ENCODE results near the gene TSPAN18. TPM values are rescaled to one million over a fixed set of nuclear protein-coding genes. Genes with fewer than 3 reads are reported as not detected.

Gene TSPAN18
- total RNA-seq, 1 experiment from 2014 or later = 18.3 TPM

DNA sequence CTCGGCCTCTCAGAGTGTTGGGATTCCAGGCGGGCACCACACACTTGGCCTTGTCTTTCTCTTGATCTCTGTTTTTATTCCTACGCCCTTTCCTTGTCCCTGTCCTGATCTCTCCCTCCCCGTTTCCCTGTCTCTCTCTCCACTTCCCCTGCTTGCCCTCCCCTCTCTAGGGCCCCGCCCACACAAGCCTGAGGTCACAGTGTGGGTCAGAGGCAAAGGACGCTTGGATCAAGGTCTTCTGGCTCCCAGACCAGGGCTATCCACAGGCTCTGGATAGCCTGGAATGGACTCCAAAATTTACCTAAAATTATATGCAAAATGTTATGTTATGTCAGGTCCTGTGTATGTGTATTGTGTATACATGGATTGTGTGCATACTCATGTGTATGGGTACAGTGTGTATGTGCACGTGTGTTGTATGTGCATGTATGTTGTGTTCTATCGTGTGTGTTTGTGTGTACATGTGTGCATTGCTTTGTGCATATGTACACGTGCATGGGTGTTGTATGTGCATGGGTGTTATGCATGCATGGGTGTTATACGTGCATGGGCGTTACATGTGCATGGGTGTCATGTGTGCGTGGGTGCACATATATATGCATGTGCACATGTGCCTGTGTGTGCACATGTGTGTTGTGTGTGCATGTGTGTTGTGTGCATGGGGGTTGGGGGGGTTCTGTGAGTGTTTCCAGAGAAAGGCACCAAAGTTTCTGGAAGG, 185.7 kb downstream of the TSPAN18 start:
- RAD21 ChIA-PET (ENCODE audit: low non-redundant PET in 1 of 2, low total read pairs in 2 of 2, uncharacterized antibody in 2 of 2, unreplicated experiment in 2 of 2) = interaction anchor here in 1 of 2 experiments (1.3 kb wide), 1 partner anchor 193 kb away, joined by 6 read pairs; no protein-coding TSS in a partner anchor
- CTCF ChIA-PET = interaction anchor here (0.6 to 1.9 kb wide), 5 partner anchors 14 to 368 kb away, joined by 3 to 39 read pairs (median 9); no protein-coding TSS in a partner anchor
- no peaks in the 10 kb centered on the region for H3K36me3 ChIP-seq (ENCODE audit: control insufficient read depth in 1 of 2, insufficient read depth in 2 of 2, low read length in 2 of 2)
- H3K4me3 ChIP-seq (replicated peaks in 1 of 2; ENCODE audit: low read depth in 1 of 2, low read length in 2 of 2) = no peak overlapping the region
- no peak overlapping the region for H3K27ac ChIP-seq (ENCODE audit: low read depth, low read length)
- H3K4me1 ChIP-seq (ENCODE audit: control insufficient read depth in 1 of 2, insufficient read depth in 2 of 2, low read length in 2 of 2) = no peaks in the 10 kb centered on the region
- no peaks in the 10 kb centered on the region for H3K9me3 ChIP-seq (ENCODE audit: control insufficient read depth in 1 of 2, insufficient read depth in 1 of 2, low read depth in 1 of 2, low read length in 2 of 2)
- intact Hi-C loops (cut with micrococcal nuclease) = loop anchor here (5.0 kb wide), 1 partner anchor 185 kb away; the partner anchor contains the start of gene TSPAN18
- TF ChIP-seq EZH2phosphoT487 (IDR thresholded peaks at IDR 0.05; ENCODE audit: borderline replicate concordance) (no peak), RAD21 (IDR thresholded peaks at IDR 0.05; ENCODE audit: low read depth) (no peak), ELF1 (IDR thresholded peaks at IDR 0.05; ENCODE audit: borderline replicate concordance, low read depth) (no peak), TCF7L2 (IDR thresholded peaks at IDR 0.05; ENCODE audit: borderline replicate concordance, extremely low read depth, insufficient read depth, insufficient read length) (no peak)
- TF ChIP-seq, protein P1, sequence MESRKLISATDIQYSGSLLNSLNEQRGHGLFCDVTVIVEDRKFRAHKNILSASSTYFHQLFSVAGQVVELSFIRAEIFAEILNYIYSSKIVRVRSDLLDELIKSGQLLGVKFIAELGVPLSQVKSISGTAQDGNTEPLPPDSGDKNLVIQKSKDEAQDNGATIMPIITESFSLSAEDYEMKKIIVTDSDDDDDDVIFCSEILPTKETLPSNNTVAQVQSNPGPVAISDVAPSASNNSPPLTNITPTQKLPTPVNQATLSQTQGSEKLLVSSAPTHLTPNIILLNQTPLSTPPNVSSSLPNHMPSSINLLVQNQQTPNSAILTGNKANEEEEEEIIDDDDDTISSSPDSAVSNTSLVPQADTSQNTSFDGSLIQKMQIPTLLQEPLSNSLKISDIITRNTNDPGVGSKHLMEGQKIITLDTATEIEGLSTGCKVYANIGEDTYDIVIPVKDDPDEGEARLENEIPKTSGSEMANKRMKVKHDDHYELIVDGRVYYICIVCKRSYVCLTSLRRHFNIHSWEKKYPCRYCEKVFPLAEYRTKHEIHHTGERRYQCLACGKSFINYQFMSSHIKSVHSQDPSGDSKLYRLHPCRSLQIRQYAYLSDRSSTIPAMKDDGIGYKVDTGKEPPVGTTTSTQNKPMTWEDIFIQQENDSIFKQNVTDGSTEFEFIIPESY (IDR thresholded peaks at IDR 0.05; ENCODE audit: extremely low read depth, insufficient replicate concordance, low read length) = no peak
- ATAC-seq (no peak), DNase-seq (ENCODE audit: low read depth, low spot score) (no peak)
- no TSS peak for BruUV-seq (replicated peaks)
- H2AFZ ChIP-seq (ENCODE audit: low read depth, low read length, poor library complexity, severe bottlenecking) = no peak overlapping the region
- H3K79me2 ChIP-seq (ENCODE audit: insufficient read depth, low read length) = no peaks in the 10 kb centered on the region
- H3K9me2 ChIP-seq (ENCODE audit: insufficient read depth) = no peaks in the 10 kb centered on the region
- POLR2A ChIA-PET = no interaction called here
- H3K27me3 ChIP-seq (ENCODE audit: insufficient read depth, low read length) = no peaks in the 10 kb centered on the region
- no peaks in the 10 kb centered on the region for H4K20me1 ChIP-seq (ENCODE audit: insufficient read depth)
- H3K4me2 ChIP-seq (ENCODE audit: low read length) = no peak overlapping the region
- no peak overlapping the region for H3K9ac ChIP-seq (ENCODE audit: low read length)

Measured in HCT116 (cell line).